ENCODE measurements around the gene RAP1B.

Gene RAP1B

GRCh38 chr12:68699486-68699885 lies 88.8 kb downstream of the RAP1B start:
- no peak for DNase-seq (ENCODE audit: low read depth)
